Fibroblast of the aortic adventitia (primary cell): ENCODE measurements around the gene FSD1. TPM values are rescaled to one million over a fixed set of nuclear protein-coding genes. Genes with fewer than 3 reads are reported as not detected.

Source experiments
- DNase-seq: peaks from one replicate; pipeline ENCODE4 v3.0.0-alpha.2; 2010; ENCODE audit warnings: low read depth
- H3K4me3 ChIP-seq: 2 replicates; pipeline ENCODE4 v1.5.1; 2011; ENCODE audit warnings: low read depth, mild to moderate bottlenecking, control low read depth, low read length, moderate library complexity
- CTCF ChIP-seq: IDR thresholded peaks from 2 replicates; pipeline ENCODE4 v1.5.1; 2011; ENCODE audit warnings: mild to moderate bottlenecking, low read length, control low read depth, inconsistent platforms; ENCODE audit not compliant: insufficient read depth
- total RNA-seq: library from RNA; depleted of rRNA; stranded (reverse); fragments of >200 nt; gene quantifications from 2 replicates; pipeline ENCODE4 v1.2.3, GENCODE V29; 2012; ENCODE audit warnings: low replicate concordance

The FSD1 gene
- total RNA-seq, 1 donor = 7.5 TPM

GRCh38 chr19:4354282-4354681 lies 49.9 kb downstream of the FSD1 start:
- DNase-seq = no peak
- TF ChIP-seq CTCF = no peak
- H3K4me3 ChIP-seq = no peak overlapping the region

GRCh38 chr19:4354897-4355296 lies 50.5 kb downstream of the FSD1 start:
- DNase-seq = no peak

DNA sequence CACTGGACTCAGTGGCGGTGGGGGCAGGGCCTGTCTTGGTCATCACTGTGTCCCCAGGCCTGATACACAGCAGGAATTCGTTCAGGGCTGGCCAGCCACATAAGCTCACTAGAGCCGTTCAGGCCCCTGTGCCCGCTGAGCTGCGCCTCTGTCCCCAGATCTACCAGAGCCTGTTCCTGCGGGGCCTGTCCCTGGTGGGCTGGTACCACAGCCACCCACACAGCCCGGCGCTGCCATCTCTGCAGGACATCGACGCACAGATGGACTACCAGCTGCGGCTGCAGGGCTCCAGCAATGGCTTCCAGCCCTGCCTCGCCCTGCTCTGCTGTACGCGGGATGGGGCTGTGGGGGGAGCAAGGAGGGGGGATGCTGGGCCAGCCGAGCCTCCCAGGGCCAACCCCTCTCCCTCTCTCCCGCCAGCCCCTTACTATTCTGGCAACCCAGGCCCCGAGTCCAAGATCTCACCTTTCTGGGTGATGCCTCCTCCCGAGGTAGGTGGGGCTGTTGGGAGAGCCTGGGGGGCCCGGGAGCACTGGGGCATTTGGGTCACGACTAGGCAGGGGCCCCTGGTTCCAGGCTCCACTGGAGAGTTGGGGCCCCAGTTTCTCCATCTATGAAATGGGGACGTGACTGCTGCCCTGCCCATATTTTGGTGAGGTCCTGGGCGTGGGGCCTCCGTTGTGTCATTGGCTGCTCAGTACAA lies 52.8 kb downstream of the FSD1 start:
- TF ChIP-seq CTCF = no peak

More at GRCh38 chr19:4354897-4355296, 50.5 kb downstream of the FSD1 start:
- H3K4me3 ChIP-seq = no peak overlapping the region
- no peak for TF ChIP-seq CTCF

GRCh38 chr19:4357921-4358326 lies 53.5 kb downstream of the FSD1 start:
- no peak for DNase-seq
- H3K4me3 ChIP-seq = no peak overlapping the region
- TF ChIP-seq CTCF = no peak

More for the DNA sequence above, 52.8 kb downstream of the FSD1 start:
- H3K4me3 ChIP-seq = no peak overlapping the region
- DNase-seq = no peak

DNA sequence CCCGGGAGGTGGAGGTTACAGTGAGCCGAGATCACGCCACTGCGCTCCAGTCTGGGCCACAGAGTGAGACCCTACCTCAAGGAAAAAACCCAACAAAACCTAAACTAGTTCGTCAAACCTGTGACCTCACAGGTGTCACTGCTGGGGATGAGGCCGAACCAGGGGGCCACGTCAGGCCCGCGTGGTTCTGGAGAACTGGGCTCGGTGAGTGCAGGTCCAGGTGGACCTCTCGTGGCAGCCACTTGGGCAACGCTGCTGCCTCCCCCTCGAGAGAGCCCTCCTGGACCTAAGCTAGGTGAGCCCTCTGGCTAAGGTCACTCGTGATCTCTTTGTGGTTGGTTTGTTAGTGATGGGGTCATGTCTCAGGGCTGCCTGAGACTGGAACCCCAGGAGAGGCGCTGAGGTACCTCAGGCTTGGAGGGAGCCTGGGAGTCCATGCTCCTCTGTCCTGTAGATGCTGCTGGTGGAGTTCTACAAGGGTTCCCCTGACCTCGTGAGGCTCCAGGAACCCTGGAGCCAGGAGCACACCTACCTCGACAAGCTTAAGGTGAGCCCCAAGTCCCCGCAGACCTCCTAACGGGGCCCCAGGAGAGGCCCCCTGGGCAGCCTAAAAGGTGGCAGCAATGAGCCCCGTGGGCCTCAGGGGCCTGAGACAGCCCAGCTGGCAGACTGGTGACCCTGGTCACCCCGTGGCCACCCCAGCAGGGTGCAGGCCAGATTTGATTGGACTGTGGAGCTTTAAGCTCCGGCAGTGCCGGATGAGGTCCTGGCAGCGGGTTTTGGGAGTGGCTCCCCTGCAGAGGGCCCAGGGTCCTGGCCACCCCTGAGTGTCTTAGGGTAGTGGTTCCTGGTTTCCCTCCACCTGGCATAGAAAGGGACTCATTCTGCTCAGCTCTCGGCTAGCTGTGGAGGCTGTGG lies 54.6 kb downstream of the FSD1 start:
- no peak overlapping the region for H3K4me3 ChIP-seq
- TF ChIP-seq CTCF = no peak
- no peak for DNase-seq

DNA sequence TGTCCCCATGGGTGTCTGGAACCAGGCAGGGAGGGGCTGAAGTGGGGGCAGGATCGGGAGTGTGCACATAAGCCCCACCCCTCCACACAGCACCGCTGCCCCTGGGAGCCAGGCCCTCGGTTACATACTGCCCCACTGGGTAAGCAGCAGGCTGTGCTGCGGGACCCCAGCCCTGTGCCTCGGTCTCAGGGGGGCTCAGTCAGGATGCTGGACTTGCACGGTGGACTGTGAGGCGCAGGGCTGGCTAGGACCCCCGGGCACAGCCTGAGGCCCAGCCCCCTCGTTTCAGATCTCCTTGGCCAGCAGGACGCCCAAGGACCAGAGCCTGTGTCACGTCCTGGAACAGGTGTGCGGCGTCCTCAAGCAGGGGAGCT lies 55.2 kb downstream of the FSD1 start:
- TF ChIP-seq CTCF = no peak
- no peak for DNase-seq
- no peak overlapping the region for H3K4me3 ChIP-seq
